Kidney capillary endothelial cell (primary cell): ENCODE measurements around the gene FBXL7.

Experiments
- DNase-seq: peaks from one replicate; pipeline ENCODE4 v3.0.0-alpha.2; 2018; ENCODE audit warnings: low spot score

FBXL7 gene

GRCh38 chr5:15679161-15679560 lies 179.2 kb downstream of the FBXL7 start:
- no peak for DNase-seq

- DNase-seq: no peak
Observed at GRCh38 chr5:15680455-15680854, 180.5 kb downstream of the FBXL7 start.

- DNase-seq: no peak
Observed at GRCh38 chr5:15682122-15682521, 182.1 kb downstream of the FBXL7 start.

- DNase-seq: no peak
Observed at GRCh38 chr5:15682566-15682965, 182.6 kb downstream of the FBXL7 start.

GRCh38 chr5:15683332-15683731 lies 183.4 kb downstream of the FBXL7 start:
- DNase-seq: peak; percentile 50

DNA sequence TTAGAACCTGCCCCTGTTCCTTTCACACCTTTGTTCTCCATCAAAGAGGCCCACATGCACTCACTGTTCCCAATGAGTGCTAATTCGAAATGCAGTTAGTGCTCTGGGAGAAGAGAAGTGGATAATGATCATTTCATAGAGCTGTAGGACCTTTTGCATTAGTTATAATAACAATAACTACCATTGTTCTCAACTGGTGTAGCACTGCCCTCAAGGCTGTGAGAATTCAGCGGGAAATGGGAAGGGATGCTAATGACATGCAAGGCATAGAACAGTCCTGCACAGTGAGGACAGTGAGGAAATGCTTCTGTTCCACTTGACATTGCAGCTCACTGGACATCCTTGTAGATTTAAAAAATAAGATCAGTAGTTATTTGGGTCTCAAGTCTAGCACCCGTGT lies 187.4 kb downstream of the FBXL7 start:
- DNase-seq: no peak

GRCh38 chr5:15689836-15690235 lies 189.9 kb downstream of the FBXL7 start:
- no peak for DNase-seq

DNA sequence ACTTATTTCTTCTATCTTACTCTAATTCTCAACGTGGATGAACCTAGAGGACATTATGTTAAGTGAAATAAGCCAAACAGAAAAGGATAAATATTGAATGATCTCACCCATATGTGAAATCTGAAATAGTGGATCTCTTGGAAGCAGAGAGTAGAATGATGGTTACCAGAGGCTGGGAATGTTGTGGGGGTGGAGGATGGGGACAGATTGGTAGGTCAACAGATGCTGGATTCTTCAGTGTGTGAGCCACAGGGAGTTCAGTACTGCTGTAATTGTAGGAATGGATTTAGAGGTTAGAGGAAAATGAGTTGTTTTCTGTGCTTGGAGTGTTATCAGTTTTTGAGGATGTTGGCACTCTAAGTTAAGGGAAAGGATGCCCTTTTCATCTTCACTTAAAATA lies 190.6 kb downstream of the FBXL7 start:
- DNase-seq: no peak

DNA sequence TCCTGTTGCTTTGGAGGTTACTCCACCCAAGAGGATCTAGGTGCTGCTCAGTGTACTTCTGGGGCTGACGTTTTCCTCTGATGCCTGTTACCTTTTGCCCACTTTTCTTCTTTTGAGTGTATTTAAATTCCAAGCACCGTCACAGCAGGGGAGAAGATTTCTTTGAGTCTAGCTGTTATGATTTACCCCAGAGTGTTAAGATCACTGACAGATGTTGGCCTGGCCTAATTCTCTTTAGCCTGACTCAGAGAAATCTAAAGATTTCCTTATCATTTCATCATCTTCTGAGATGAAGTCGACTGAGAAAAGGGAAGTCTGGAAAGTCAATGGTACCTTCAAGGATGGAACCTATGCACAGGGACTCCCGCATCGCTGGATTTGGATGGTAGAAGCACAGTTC lies 191.5 kb downstream of the FBXL7 start:
- DNase-seq: no peak

DNA sequence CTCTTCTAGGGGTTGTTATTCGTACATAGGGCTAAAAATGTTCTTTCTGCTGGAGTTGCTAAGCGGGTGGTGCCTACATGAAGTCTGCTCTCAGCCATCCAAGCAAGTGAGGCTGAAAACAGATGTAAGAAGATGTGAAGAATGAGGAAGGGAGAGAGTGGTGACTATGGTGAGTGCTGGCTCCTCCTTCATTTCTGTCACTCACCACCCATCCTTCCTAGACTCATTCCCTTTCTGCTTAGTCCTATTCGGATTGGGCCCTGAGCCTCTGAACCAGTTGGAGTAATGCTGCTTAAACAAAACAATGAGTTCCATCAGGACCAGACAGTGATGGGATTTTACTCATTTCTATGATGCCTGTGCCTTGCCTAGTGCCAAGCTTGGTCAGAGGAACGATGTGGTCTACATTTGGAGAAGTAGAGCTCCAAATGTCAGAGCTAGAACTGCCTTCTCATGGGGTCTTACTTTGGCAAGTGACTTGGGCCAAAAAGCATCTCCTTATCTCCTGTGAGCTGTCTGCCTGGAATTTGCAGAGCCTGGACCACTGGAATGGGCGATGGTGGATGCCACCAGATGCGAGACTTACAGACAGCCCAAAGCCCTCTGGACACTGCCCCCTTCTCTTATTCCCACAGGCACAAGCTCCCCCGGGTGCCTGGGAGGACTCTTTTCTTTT lies 192.9 kb downstream of the FBXL7 start:
- DNase-seq: no peak

GRCh38 chr5:15693382-15693728 lies 193.4 kb downstream of the FBXL7 start:
- DNase-seq: no peak

GRCh38 chr5:15693933-15694332 lies 194.0 kb downstream of the FBXL7 start:
- DNase-seq: no peak

- no peak for DNase-seq
Observed at GRCh38 chr5:15694696-15695214, 194.8 kb downstream of the FBXL7 start.

DNA sequence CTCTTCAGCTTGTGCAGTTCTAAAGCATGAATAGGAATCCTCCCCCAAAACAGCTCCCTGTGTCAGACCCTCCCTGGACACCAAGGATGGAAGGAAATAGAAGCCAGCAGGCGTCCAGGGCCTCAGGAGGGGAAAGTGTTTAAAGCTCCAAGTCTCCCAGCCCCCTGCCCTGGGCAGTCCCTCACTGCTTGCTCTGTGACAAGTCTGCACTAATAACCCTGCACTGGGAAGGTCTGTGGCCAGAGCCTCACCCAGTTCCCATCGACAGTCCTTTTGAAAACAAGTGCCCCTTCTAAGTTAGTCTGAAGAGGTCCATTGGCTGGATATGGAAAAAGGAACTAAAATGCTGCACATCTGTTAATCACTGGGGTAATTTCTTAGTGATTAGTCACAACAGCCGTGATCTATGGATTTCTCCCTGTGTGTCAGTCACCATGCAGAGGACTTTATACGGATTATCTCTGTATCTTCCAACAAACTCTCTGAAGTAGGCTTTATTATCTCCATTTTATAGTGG lies 195.3 kb downstream of the FBXL7 start:
- DNase-seq: peak; percentile 4

- no peak for DNase-seq
Observed at GRCh38 chr5:15700373-15700772, 200.4 kb downstream of the FBXL7 start.

DNA sequence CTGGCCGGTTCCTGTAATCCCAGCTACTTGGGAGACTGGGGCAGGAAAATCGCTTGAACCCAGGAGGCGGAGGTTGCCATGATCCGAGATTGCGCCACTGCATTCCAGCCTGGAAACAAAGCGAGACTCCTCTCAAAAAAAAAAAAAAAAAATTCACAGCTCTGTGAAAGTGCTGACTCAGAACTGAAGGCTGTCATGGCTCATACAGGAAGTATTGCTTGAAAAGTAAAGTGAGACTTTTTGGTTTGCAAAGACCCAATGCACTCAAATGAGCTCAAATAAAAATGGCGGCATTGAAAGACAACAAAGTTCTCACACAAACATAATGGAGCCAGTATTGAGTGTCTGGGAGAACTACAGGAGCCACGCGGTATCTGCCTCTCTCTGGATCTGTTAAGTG lies 202.1 kb downstream of the FBXL7 start:
- DNase-seq: no peak

GRCh38 chr5:15703901-15704300 lies 203.9 kb downstream of the FBXL7 start:
- DNase-seq: no peak

GRCh38 chr5:15704397-15704947 lies 204.5 kb downstream of the FBXL7 start:
- DNase-seq: no peak

DNA sequence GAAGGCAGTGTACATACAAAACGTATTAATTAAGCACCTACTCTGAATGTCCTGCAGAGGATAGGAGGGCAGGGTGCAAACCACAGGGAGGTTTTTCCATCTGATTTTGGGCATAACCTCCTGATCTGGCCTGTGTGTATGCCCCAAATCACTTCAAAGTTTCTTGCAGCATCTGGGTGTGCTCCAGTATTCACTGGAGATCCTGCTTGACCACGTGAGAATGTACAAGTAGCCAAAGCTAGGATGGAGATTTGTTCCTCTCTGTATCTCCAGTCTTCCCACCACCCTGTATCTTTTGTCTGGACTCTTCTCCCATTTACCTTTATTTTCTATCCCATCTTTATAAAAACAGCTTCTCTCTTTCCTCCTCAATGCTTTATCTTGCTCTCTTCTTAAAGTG lies 207.7 kb downstream of the FBXL7 start:
- no peak for DNase-seq

GRCh38 chr5:15711892-15712291 lies 211.9 kb downstream of the FBXL7 start:
- no peak for DNase-seq

DNA sequence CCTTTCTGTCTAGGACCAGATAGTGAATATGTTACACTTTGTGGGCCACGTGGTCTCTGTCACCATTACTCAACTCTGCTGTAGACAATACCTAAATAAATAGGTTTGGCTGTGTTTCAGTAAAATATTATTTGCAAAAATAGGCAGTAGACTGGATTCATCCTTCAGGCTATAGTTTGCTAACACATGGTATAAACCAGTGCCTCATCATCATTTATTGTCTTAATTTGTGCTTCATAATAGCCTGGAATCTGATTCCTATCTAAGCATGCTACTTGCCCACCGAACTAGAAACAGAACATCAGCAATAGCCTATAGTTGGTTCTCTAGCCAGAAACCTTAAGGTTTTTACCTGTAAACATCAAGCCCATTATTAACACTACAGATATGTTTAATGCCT lies 215.6 kb downstream of the FBXL7 start:
- DNase-seq: no peak

DNA sequence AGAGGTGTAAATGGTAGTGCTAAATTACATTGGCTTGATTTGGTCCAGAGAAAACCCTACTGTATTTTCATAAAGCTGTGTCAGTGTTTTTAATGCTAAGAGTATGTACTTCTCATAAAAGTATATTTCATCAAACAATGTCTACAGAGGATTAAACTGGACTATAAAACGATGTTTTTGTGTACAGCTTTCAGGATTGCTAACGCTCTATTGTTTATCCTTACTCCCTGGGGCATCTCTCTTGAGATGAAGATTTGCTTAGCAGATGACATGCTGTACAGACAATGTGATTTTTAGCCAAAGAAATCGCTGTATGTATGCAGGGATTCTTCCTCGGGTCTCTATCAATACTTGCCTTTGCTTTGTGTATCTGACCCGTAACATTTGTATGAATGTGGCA lies 216.0 kb downstream of the FBXL7 start:
- DNase-seq: no peak

DNA sequence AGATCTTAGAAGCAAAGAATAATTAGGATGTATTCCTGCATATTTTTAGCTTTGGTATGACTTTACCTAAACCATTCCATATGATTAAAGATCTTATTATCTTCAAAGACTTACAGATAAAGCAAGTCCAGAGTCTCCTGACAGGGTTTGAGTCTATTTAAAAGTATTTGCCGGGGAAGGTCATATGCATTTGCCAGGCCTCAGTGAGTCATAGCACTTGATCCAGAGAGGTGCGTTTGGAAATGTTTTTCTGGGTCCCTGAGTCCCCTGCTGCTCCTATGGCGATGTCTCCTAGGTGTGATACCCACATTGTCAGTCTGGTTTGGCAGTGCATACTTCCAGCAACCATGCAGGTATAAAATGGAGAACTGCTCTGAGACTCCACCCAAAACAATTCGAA lies 217.0 kb downstream of the FBXL7 start:
- DNase-seq: no peak
